Measurements from ENCODE around the gene CEP72. TPM values are rescaled to one million over a fixed set of nuclear protein-coding genes. Genes with fewer than 3 reads are reported as not detected.

Gene CEP72
- total RNA-seq, 1 experiment from 2014 or later = 17.3 TPM

DNA sequence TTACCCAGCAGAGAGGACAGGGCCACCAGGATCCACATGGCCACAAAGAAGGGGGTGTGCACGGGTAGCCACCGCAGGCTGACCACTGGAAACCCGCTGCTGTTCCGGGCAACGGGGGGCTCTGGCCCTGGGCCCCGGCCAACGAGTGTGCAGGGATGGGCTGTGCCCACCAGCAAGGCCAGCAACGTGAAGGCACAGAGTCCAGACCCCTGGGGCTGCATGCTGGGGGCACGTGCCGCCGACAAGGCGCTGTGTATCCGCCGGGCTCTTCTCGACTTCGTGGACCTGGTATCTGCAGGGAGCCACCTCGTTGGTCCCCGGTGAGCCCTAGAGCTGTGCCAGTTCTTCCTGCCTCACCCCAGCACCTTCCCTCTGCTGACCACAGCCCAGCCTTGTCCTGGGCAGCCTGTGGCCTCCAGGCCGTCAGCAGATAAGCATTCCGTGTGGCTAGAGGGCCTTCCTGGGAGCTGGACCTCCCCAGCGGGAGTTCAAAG, 42.2 kb upstream of the CEP72 start:
- POLR2A ChIA-PET (ENCODE audit: unreplicated experiment) = no interaction called here
- intact Hi-C loops (cut with micrococcal nuclease) = loop anchor here (5.0 kb wide), 1 partner anchor 42 kb away; the partner anchor contains the start of gene CEP72
- Histone ChIP-seq H2AFZ (ENCODE audit: low read length) (no peak overlapping the region), H3K4me1 (ENCODE audit: insufficient read depth, low read length) (peaks cover 26% of the 10 kb centered on the region), H3K9me3 (ENCODE audit: low read length) (0 out of 2 replicates have a peak, but pooled peaks cover 9% of the 10 kb centered on the region), H3K36me3 (ENCODE audit: low read depth, low read length) (no peaks in the 10 kb centered on the region), H3K79me2 (ENCODE audit: low read length) (no peaks in the 10 kb centered on the region), H3F3A (ENCODE audit: low read length, unreplicated experiment) (peaks cover 3% of the 10 kb centered on the region), H3K9ac (ENCODE audit: low read length) (no peak overlapping the region), H3K27ac (ENCODE audit: low read length) (no peak overlapping the region), H3K4me3 (ENCODE audit: low read length) (no peak overlapping the region), H4K20me1 (ENCODE audit: low read length) (no peaks in the 10 kb centered on the region), H3K4me2 (ENCODE audit: low read length) (no peak overlapping the region), H3K9me2 (replicated peaks; ENCODE audit: low read length) (no peaks in the 10 kb centered on the region), H3K27me3 (ENCODE audit: low read length) (no peaks in the 10 kb centered on the region)
- CTCF ChIA-PET = no interaction called here
- ATAC-seq = no peak
- no TSS peak for BruUV-seq (replicated peaks)
- no peak for DNase-seq
- TF ChIP-seq EZH2 (IDR thresholded peaks at IDR 0.05; ENCODE audit: low read length, unreplicated experiment) = no peak

DNA sequence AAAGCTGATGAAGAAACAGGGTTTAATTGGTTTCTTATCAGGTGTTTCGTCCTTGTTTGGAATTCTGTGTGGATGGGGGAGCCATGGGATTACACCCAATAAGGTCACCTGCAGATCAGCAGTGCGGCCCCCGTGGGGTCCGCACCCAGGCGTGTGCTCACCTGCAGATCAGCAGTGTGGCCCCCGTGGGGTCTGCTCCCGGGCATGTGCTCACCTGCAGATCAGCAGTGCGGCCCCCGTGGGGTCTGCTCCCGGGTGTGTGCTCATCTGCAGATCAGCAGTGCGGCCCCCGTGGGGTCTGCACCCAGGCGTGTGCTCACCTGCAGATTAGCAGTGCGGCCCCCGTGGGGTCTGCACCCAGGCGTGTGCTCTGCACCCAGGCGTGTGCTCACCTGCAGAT, 41.7 kb upstream of the CEP72 start:
- Histone ChIP-seq H3K36me3 (ENCODE audit: low read depth, low read length) (no peaks in the 10 kb centered on the region), H3K27me3 (ENCODE audit: low read length) (no peaks in the 10 kb centered on the region), H3K9ac (ENCODE audit: low read length) (no peak overlapping the region), H3K27ac (ENCODE audit: low read length) (no peak overlapping the region), H3K4me2 (ENCODE audit: low read length) (no peak overlapping the region), H3K4me3 (ENCODE audit: low read length) (no peak overlapping the region), H4K20me1 (ENCODE audit: low read length) (no peaks in the 10 kb centered on the region), H3F3A (ENCODE audit: low read length, unreplicated experiment) (peaks cover 3% of the 10 kb centered on the region), H3K9me2 (replicated peaks; ENCODE audit: low read length) (no peaks in the 10 kb centered on the region), H3K79me2 (ENCODE audit: low read length) (no peaks in the 10 kb centered on the region), H3K9me3 (ENCODE audit: low read length) (0 out of 2 replicates have a peak, but pooled peaks cover 9% of the 10 kb centered on the region), H2AFZ (ENCODE audit: low read length) (no peak overlapping the region), H3K4me1 (ENCODE audit: insufficient read depth, low read length) (peaks cover 26% of the 10 kb centered on the region)
- TF ChIP-seq, protein P1, sequence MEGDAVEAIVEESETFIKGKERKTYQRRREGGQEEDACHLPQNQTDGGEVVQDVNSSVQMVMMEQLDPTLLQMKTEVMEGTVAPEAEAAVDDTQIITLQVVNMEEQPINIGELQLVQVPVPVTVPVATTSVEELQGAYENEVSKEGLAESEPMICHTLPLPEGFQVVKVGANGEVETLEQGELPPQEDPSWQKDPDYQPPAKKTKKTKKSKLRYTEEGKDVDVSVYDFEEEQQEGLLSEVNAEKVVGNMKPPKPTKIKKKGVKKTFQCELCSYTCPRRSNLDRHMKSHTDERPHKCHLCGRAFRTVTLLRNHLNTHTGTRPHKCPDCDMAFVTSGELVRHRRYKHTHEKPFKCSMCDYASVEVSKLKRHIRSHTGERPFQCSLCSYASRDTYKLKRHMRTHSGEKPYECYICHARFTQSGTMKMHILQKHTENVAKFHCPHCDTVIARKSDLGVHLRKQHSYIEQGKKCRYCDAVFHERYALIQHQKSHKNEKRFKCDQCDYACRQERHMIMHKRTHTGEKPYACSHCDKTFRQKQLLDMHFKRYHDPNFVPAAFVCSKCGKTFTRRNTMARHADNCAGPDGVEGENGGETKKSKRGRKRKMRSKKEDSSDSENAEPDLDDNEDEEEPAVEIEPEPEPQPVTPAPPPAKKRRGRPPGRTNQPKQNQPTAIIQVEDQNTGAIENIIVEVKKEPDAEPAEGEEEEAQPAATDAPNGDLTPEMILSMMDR (conservative IDR thresholded peaks at IDR 0.05; ENCODE audit: low read depth, low read length) = no peak
- DNase-seq = no peak
- no peak for ATAC-seq
- ChIA-PET CTCF (no interaction called here), POLR2A (ENCODE audit: unreplicated experiment) (no interaction called here)
- intact Hi-C loops (cut with micrococcal nuclease) = no loop called here
- BruUV-seq (replicated peaks) = no TSS peak

DNA sequence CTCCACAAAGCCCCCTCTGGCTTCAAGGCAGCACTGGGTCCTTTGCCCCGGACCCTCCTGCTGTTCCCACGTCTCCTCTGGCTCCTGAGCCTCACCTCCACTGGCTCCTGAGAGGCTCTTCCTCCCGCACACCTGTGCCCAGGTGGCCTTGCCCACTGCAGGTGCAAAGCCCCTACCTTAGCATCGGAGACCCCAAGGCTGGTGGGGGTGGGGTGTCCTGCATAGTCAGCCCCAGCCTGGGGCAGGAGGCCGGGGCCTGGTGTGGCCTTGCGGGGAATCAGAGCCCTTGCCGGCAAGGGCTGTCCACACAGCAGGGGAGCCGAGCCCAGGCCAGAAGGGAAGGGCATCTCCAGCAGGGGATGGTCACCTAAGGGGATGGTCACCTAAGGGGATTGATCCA, 41.3 kb upstream of the CEP72 start:
- Histone ChIP-seq H3K4me3 (ENCODE audit: low read length) (no peak overlapping the region), H4K20me1 (ENCODE audit: low read length) (no peaks in the 10 kb centered on the region), H3F3A (ENCODE audit: low read length, unreplicated experiment) (peaks cover 3% of the 10 kb centered on the region), H3K9me3 (ENCODE audit: low read length) (0 out of 2 replicates have a peak, but pooled peaks cover 9% of the 10 kb centered on the region), H2AFZ (ENCODE audit: low read length) (no peak overlapping the region), H3K4me2 (ENCODE audit: low read length) (no peak overlapping the region), H3K9ac (ENCODE audit: low read length) (no peak overlapping the region), H3K27me3 (ENCODE audit: low read length) (no peaks in the 10 kb centered on the region), H3K9me2 (replicated peaks; ENCODE audit: low read length) (no peaks in the 10 kb centered on the region), H3K4me1 (ENCODE audit: insufficient read depth, low read length) (peaks cover 22% of the 10 kb centered on the region), H3K36me3 (ENCODE audit: low read depth, low read length) (no peaks in the 10 kb centered on the region), H3K27ac (ENCODE audit: low read length) (no peak overlapping the region), H3K79me2 (ENCODE audit: low read length) (no peaks in the 10 kb centered on the region)
- ChIA-PET POLR2A (ENCODE audit: unreplicated experiment) (no interaction called here), CTCF (no interaction called here)
- BruUV-seq (replicated peaks) = no TSS peak
- TF ChIP-seq, protein P1 (conservative IDR thresholded peaks at IDR 0.05; ENCODE audit: low read depth, low read length) = no peak
- TF ChIP-seq EZH2phosphoT487 (IDR thresholded peaks at IDR 0.05; ENCODE audit: borderline replicate concordance, low read length) (no peak), EZH2 (IDR thresholded peaks at IDR 0.05; ENCODE audit: low read length, unreplicated experiment) (no peak)
- intact Hi-C loops (cut with micrococcal nuclease) = no loop called here
- no peak for ATAC-seq
- no peak for DNase-seq
